Left forelimb (tissue), 1 donor: ENCODE results near the gene LDLRAD3.

ENCODE experiments used
- DNase-seq: peaks from one replicate; pipeline ENCODE4 v3.0.0-alpha.2; 2018; ENCODE audit warnings: low spot score

LDLRAD3 gene

DNA sequence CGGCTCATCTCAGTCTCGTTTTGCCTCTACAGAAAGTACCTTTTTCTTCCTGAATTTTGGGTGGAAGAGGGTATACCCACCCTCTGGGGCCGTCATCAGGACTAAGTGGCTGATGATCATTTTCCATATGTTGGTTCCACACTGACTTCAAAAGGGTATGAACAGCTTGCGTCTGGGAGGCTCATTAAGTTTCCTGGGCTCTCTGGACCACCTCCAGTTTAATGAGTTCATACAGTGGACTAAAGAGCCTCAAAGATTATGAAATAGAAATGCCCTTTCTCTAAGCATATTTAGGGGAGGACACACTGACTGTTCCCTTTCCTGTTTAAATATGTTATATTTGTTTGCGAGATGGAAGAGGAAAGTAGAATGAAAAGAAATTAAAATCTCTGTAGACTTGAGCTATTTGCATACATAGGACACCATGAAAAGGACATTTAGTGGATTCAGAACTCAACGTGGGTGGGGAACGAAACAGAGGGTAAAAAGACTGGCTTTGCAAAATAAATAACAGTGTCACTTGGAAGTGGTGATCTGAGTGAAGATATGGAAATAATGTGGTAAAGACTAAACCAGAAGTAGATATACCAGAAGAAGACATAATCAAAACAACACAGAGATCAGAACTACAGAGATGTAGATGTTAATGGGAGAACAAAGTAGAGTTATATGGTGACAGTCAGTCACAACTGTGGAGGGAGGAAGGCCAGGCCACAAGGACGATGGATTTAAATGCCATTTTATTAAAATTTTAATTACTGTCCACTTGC, 18.7 kb downstream of the LDLRAD3 start:
- DNase-seq, result no peak

DNA sequence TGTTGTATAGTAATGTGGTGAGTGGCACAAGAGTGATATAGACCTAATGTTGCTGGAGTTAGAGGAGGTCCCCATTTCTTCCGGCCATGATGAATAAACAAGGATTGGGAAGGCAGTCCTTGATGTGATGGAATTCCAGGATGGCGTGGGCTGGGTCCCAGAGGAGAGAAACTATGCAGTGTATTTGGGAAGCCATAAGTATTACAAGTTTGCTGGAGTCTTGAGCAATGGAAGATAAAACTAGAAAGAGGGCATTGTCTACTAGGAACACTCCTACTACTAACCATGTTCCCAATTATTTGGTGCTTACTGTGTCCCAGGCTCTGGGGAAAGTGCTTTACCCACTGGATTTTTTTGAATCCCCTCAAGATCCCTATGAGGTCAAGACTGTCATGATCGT, 20.0 kb downstream of the LDLRAD3 start:
- DNase-seq, result no peak

DNA sequence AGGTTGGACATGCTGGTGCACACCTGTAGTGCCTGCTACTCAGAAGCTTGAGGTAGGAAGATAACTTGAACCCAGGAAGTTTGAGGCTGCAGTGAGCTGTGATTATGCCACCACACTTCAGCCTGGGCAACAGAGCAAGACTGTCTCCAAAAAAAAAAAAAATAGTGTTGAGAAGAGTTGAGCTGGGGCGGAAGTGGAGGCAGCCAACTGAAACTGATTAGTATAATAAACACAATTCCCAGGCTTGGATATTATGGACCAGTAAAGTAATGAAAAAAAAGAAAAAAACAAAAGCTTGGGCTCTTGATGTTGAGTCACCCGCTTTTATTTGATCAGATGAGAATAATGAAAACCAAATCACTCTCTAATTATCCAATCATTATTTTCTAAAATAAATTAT, 21.0 kb downstream of the LDLRAD3 start:
- no peak for DNase-seq

DNA sequence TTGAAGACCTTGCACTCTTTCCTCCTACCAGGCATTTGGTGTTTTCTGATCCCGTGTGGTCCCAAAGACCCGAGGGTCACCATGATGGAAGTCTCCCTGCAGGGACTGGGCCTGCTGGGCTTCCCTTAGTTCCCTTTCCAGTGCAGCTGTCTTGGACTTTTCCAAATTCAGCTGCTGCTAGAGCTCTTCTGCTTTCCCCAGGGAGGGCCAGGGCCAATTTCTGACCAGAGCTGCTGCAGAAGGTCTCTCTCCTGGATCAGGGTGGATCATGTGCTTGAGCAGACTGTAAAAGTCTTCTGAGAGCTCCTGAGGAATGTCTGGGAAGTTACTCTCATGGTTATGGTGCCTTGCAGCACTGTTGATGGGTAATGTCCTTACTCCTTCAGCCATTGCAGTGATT, 23.2 kb downstream of the LDLRAD3 start:
- no peak for DNase-seq

DNA sequence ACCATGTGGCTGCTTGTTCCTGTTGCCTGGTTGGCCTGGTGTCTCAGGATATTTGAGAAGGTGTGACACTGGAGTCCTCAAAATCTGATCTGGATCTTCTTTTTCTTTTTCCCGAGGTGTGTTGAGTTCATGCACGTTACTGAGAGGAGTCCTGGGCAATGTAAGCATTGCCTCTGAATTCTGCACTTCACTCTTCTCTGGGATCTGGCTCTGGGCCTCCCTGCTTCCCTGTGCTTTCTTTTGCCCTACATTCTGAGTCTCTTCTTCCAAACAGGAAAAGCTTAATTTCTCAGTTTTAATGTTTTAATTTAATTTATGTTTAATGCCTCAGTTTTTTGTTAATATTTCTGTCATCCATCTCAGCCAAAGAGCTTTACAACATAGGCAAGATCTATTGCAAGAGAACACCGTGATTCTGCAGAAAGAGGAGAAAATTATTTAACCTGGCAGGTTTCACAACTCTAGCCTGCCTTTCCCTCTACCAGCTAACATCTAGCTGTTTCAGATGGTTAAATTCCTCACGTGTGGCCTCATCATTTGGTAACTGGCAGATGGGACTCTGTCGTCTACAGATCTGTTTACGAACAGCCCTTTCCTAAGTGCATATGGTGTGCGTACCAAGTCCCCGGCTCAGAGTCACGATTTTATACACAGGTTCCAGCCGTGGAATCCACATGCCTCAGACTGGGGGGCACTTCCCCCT, 24.7 kb downstream of the LDLRAD3 start:
- no peak for DNase-seq

DNA sequence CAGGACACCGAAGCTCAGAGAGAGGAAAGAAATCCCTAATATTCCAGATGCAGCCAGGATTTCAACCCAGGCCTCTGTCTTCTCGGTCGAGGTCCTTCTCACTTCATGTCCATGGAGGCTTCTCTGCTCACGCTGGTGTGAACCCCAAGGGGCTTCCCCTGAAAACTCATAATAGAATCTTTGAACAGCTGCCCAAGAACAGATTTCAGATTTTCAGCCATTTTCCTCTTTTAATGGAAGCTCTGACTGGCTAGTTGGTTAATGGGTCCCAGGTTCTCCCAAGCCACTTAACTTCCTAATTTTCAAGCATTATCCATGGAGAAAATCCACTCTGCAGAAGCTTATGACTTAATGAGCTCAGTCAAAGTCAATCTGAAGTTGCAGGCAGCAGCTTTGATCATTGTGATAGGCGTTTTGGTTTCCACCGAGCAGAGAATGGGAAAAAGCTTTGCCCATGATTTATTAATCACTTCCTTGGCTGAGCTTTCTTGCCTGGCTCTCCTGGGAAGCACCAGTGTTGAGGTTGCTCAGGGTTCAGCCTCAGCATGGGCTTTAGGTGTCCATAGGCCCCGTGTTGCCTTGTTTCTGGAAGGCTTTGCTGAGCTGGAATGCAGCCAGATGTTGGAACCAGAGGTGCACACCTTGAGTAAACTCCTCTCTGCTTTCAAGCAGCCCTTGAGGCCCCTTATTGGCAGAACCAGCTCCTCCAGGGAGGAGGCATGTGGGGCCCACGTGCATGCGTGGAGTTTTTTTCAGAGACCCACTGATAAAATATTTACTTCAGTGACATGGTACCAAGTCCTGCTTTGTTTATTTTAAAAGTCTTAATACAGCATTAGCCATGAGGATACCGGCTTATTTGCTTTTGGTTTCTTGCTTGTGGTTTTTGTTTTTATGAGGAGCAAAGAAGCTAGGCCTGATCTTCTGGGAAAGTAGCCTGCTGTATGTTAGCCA, 25.5 kb downstream of the LDLRAD3 start:
- no peak for DNase-seq

DNA sequence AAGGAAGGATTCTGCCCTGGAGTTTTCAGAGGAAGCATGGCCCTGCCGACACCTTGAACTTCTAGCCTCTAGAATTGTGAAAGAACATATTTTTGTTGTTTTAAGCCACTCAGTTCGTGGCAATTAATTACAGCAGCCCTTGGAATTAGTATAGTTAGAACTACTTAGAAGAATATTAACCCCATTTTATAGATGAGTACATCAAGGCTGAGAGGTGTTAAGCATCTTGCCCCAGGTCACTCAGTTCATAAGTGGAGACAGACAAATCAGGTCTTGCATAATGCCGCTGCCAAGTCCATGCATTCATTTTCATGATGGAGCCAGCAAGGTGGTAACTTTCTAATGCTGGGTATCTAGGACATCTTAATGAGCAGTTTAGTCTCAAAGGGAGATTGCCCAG, 26.6 kb downstream of the LDLRAD3 start:
- DNase-seq, result no peak

DNA sequence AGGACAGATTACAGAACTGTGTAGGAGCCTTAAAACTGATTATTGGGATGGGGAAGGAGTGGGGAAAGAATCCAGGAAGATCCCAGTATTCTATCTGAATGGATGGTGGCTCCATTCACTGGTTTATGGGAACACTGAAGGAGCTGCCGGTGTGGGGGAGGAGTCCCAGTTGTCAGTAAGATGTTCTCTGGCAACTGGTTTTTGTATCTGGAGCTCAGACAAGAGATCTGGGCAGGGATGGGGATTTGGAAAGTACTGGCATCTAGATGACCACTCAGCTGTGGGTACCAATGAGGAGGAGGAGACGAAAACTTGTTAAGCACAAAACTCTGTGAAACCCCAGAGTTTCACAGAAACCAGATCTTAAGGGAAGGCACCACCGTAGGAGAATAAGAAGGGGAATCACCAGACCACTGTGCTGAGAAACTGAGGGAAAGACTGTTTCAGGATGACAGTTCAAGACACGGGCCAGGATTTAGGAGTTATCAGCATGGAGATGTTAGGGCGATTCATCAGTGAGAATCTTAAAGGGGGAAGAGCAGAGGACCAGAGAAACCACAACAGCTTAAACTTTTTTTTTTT, 28.1 kb downstream of the LDLRAD3 start:
- no peak for DNase-seq

DNA sequence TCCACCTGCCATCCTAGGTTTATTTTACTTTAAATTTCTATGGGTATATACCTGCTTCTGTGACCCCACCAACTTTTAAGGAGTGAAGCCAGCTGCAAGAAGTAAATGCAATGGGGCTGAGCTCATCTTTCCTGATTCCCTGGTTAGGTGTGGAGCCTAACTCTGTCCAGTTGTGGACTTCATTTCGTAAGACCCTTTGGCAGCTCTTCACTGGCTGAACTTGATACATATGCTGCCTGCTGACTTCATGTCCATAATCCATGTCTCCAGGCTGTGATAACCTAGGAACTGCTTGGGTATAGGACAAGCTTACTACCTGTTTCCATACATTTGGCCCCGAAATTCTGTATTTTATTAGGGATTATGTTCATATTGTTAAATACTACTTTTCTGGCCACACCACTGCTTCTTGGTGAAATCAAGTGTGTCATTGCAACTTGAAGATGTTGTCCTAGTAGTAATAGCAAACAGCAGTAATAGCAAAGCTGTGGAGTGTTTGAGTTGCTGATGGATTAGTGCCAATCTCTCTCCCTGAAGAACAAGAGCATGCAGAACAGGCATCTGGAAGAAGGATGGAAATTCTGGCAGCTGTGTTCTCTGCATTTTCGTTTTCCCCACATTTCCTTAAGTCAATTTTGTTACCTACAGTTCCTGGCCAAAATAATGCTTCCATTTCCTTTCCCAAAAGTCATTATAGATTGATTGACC, 31.2 kb downstream of the LDLRAD3 start:
- DNase-seq, result no peak

DNA sequence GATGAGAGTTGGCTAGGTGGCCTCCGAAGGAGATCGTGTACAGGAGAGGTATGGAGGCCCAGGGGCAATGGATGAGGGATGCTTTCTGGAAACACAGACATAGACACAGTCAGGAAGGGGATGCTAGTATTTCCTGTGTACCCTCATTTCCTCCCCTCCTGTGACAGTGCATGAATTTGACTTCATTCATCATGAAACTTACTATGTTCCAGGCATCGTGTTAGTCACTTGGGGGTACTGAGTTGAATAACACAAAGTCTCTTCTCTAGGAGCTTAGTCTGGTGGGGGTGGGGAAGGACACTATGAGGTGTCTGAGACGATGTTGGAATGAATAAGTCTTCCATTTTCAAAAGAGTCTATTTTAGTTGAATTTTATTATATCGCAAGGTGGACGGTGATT, 32.6 kb downstream of the LDLRAD3 start:
- no peak for DNase-seq

DNA sequence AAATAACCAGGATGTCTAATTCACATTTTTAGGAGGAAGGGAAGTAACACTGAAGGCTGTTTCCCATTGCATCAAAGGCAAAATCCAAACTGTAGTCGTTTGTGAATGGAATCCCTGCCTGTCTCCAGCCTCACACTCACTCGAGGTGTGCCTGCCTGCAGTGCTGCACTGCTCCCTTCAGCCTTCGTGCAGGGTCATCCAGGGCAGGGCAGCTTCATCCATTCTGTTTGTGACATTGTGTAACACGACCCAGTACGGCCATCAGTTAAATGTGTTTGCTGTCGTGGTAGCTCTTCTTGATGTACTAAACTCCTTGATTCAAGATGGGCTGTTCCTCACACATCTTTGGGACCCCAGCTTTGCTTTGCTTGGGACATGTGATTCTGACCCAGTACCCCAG, 34.3 kb downstream of the LDLRAD3 start:
- DNase-seq, result no peak

DNA sequence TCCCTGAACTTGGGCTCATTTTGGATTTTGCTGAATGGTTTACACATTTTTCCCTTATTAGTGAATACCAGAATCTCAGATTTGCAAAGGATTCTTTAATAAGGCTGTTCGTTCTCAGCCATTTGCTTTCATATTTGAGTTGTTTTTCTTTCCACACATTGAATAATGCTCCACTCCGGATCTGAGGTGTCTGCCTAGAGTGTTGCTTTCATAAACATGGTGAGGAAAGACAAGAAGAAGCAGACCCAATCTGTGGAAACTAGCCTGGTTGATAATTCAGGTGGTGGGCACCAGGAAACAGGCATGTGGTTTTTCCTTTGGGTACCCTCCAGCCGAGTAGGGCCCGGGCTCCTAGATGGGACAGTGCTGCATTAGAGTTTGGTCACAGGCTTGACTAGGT, 35.0 kb downstream of the LDLRAD3 start:
- DNase-seq, result no peak

DNA sequence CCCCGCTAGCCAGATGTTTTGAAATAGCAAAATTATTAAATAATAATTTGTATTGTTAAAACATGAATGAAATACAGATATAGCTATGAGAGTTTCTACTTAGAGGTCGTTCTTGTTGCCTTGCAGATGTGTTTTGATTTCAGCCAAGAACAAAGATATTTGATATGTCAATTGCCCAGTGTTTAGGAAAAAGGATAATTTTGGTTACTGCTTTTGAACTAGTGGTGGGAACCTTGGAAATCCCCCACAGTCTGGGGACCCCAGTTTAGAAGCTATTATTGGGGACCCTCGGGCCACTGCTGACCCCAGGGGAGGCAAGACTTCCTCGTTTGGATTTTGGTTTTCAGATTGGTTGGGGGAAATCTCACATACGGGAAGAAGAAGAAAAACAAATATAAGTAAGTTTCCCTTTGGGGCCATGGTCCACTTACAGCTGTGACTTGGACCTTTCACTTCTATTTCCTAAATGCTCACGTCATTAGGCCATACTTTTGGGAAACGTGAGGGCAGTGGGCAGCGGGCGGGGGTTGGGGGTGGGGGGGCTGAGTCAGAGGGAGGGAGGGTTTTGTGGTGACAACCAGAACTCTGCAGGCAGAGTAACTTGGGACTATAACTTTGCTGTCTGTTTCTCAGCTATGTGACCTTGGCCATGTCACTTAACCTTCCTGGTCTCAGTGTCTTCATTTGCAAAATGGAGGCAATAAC, 37.0 kb downstream of the LDLRAD3 start:
- DNase-seq, result no peak

DNA sequence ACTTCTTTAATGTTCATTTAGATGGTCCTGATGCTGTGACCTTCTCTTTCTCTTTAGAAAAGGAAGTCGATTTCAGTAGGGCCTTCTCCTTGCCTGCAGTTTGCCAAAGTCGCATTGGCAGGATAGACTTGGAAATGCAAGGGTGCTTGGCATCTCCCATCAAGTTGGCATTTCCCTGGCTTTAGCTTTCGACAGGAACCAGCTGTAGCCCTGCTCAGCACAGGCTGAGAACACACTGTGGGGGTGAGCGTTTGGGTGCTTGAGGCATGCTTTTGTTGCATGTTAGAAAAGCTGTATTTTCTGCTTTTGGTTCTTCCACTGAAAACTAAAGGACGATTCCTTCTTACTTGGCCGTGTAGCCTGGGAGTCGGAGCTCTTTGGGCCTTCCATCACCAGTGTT, 37.7 kb downstream of the LDLRAD3 start:
- no peak for DNase-seq

DNA sequence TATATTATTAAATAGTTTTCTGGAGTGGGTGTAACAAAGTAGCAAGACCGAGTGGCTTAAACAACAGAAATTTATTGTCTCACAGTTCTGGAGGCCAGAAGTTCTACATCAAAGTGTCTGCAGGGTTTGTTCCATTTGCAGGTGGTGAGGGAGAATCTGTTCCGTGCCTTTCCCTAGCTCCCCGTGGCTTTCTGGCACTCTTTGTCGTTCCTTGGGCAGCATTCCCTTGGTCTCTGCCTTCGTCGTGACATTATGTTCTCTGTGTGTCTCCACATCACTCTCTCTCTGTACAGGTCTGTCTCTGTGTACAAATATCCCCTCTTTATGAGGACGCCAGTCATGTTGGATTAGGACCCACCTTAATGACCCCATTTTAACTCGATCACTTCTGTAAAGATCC, 38.2 kb downstream of the LDLRAD3 start:
- no peak for DNase-seq

DNA sequence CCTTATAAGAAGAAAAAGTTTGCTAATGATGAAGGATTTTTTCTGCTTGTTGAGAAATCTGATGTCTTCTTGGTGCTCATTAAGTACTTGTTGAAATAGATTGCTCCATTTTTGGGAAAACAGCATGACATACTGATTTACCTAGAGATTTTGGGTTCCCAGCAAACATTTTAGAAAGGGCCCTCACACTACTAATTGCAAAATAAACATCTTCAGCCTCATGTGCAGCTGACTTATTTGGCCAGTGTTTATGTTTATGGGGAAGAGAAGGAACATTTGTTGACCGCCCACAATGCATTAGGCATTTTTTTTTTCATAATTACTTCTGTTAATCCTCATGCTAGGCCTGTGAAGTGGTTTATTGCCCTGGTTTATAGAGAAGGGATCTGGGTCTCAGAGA, 40.1 kb downstream of the LDLRAD3 start:
- DNase-seq, result no peak

DNA sequence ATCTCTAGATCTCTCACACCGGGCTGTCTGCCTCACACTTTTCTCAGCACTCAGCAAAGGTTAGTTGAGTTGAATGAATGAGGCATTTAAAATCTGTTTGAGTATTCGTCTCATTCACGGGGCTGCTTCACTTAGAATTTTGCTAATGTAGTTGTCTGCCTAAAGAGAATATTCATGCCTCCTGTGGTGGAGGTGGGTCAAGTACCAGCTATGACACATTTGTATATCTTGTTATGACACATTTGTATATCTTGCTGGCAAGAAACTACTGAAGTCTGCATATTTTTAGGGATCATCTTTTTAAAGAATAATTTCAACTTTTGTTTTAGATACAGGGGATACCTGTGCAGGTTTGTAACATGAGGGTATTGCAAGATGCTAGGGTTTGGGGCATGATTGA, 43.1 kb downstream of the LDLRAD3 start:
- no peak for DNase-seq

DNA sequence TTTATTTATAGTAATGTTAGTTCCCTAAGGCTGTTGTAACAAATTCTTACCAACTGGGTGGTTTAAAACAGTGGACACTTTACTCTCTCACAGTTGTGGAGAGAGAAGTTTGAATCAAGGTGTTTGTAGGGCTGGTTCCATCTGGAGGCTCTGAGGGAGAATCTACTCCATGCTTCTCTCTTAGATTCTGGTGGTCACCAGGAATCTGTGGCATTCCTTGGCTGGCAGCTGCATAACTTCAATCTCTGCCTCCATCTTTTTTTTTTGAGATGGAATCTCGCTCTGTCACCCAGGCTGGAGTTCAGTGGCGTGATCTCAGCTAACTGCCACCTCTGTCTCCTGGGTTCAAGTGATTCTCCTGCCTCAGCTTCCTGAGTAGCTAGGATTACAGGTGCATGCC, 46.3 kb downstream of the LDLRAD3 start:
- no peak for DNase-seq

DNA sequence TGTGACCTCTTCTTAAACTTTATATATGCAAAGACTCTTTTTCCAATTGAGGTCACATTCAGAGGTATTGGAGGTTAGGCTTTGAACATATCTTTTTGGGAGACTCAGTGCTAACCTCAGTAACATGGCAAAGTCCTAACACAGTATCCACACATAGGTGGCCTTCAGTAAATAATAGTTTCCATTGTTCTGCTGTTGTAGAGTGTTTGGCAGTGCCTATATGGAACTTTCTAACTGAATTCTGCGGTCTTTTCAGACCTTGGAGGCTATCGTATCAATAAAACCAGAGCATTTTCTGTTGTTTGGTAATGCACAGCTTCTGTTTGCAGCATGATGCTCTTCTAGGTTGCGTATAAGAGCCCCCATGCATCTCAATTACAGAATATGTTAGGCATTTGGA, 47.0 kb downstream of the LDLRAD3 start:
- no peak for DNase-seq

DNA sequence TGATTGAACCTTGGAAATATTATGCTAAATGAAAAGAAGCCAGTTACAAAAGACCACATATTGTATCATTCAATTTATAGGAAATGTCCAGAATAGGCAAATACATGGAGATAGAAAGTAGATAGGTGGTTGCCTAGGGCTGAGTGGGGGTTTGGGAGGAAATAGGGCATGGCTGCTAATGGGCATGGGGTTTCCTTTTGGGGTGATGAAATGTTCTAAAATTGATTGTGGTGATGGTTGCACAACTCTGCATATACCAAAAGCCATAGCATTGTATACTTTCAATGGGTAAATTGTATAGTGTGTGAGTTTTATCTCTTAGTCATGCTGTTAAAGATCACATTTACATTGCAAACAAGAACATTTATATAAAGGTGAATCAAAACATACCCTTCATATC, 48.7 kb downstream of the LDLRAD3 start:
- DNase-seq, result no peak

DNA sequence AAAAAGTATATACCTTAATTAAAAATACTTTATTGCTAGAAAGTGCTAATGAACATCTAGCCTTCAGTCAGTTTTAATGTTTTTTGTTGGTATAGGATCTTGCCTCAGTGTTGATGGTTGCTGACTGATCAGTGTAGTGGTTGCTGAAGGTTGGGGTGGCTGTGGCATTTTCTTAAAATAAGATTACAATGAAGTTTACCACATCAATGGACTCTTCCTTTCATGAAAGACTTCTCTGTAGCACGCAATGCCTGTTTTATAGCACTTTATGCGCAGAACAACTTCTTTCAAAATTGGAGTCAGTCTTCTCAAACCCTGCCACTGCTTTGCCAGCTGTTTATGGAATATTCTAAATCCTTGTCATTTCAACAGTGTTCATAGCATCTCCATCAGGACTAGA, 50.6 kb downstream of the LDLRAD3 start:
- no peak for DNase-seq
